ENCODE results near the gene KRT36.

DNA sequence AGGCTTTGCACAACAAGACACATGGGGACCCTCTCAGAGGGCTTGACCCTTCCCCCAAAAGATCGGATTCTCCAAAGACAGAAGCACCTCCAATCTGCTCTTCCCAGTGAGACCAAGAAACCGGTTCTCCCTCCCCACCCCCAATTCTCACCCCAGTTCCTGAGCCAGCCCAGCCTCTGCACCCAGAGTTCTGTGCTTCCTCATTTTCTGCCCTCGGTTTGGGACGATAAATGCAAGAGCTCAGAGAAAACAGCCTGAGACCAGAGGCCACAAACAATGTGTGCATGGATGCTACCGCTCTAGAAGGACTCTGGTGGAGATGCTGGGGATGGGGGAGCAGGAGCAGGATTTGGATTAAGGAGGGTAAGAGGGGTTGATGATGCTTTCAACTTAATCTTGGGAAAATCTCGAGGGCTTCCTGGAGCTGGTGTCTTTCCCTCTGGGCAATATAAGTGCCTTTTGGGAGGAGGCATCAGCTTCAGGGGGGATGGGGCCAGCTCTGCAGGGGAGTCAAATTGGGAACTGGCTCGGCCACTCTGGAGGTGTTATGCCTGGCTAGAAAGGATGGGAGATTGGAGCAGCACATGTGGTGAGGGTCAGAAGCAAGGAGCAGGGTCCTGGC lies 22.9 kb upstream of the KRT36 start:
- no peak for TF ChIP-seq FOXK2 (IDR thresholded peaks at IDR 0.05)
- TF ChIP-seq TARDBP (IDR thresholded peaks at IDR 0.05) = no peak
- no peak for TF ChIP-seq FOXM1 (IDR thresholded peaks at IDR 0.05; ENCODE audit: borderline replicate concordance)
